ENCODE results near the gene ULK1. TPM values are rescaled to one million over a fixed set of nuclear protein-coding genes. Genes with fewer than 3 reads are reported as not detected.

Gene ULK1
- total RNA-seq, 1 experiment from 2014 or later: 67.8 TPM

DNA sequence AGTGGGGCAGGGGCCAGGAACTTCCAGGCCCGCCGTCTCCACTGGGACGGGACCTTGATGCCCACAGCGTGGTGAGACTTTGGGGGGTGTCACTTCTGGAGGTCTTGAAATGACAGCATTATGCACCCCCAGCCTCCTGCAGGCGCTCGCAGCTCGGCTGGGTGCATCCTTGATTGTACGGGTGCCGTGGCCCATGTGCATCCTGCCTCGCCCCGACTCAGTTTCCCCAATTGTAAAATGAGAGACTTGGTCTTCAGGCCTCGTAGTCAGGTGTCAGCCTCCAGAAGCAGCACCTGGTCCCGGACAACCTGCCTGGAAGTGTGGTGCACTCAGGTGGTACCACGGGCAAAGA, 25.7 kb downstream of the ULK1 start:
- Mint-ChIP-seq H3K27ac (no peak overlapping the region), H3K9me3 (no peaks in the 10 kb centered on the region), H3K4me1 (no peaks in the 10 kb centered on the region), H3K27me3 (ENCODE audit: low read depth) (no peaks in the 10 kb centered on the region), H3K4me3 (no peak overlapping the region), H3K36me3 (0 out of 2 replicates have a peak, but pooled peaks cover 5% of the 10 kb centered on the region)
- no peak for TF ChIP-seq CBFB (CRISPR knock-in tag; IDR thresholded peaks at IDR 0.05; ENCODE audit: low read depth)
- TF ChIP-seq, protein P1, sequence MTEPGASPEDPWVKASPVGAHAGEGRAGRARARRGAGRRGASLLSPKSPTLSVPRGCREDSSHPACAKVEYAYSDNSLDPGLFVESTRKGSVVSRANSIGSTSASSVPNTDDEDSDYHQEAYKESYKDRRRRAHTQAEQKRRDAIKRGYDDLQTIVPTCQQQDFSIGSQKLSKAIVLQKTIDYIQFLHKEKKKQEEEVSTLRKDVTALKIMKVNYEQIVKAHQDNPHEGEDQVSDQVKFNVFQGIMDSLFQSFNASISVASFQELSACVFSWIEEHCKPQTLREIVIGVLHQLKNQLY (CRISPR knock-in tag; IDR thresholded peaks at IDR 0.05): no peak
- TF ChIP-seq ZBTB21 (CRISPR knock-in tag; IDR thresholded peaks at IDR 0.05; ENCODE audit: borderline replicate concordance): no peak
- no peak for DNase-seq (ENCODE audit: low spot score)
- ATAC-seq: no peak
- ChIA-PET POLR2A (no interaction called here), CTCF (no interaction called here)

DNA sequence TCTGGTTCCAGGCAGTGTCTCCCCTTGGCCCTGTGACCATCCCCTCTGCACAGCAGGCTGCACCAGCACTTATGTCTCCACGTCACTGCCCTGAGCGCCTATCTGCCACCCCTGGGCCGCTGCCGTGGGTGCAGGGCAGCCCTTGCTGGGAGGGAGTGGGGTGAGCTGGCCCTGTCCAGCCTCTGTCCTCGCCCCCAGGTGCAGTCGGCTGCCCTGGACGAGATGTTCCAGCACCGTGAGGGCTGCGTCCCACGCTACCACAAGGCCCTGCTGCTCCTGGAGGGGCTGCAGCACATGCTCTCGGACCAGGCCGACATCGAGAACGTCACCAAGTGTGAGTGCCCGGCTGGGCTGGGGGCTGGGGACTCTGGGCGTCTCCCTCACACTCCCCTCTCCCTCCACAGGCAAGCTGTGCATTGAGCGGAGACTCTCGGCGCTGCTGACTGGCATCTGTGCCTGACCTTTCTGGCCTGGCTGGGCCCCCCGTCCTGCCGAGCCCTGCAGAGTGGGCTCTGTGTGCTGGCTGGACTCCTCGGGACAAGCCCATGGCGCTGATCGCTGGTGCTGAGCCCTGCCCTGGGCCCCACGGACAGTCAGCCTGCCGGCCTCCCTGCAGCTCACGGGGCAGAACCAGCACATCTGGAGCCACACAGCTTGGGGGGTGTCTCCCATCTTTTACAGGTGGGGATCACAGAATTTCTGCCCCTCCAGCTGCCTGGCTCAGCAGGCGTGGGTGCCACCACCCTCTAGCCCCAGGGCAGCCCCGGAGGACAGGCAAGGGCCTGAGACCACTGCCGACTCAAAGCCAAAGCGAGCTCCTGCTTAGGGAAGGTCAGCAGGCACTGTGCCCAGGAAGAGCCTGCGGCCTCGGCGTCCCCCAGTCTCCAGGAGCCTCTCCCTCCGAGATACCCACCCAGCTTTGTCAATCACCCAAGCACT, 26.7 kb downstream of the ULK1 start:
- H3K27me3 Mint-ChIP-seq (ENCODE audit: low read depth): no peaks in the 10 kb centered on the region
- H3K4me1 Mint-ChIP-seq: no peaks in the 10 kb centered on the region
- TF ChIP-seq TEAD1 (CRISPR knock-in tag; IDR thresholded peaks at IDR 0.05) (no peak), ZNF671 (CRISPR knock-in tag; IDR thresholded peaks at IDR 0.05) (no peak), RELA (CRISPR knock-in tag; IDR thresholded peaks at IDR 0.05; ENCODE audit: borderline replicate concordance) (no peak), PRRX2 (CRISPR knock-in tag; IDR thresholded peaks at IDR 0.05) (no peak)
- TF ChIP-seq, protein P2, sequence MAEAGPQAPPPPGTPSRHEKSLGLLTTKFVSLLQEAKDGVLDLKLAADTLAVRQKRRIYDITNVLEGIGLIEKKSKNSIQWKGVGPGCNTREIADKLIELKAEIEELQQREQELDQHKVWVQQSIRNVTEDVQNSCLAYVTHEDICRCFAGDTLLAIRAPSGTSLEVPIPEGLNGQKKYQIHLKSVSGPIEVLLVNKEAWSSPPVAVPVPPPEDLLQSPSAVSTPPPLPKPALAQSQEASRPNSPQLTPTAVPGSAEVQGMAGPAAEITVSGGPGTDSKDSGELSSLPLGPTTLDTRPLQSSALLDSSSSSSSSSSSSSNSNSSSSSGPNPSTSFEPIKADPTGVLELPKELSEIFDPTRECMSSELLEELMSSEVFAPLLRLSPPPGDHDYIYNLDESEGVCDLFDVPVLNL (CRISPR knock-in tag; IDR thresholded peaks at IDR 0.05; ENCODE audit: borderline replicate concordance, low read depth): 0 out of 2 replicates have a peak, but pooled peaks have one; percentile 28
- TF ChIP-seq, protein P3, sequence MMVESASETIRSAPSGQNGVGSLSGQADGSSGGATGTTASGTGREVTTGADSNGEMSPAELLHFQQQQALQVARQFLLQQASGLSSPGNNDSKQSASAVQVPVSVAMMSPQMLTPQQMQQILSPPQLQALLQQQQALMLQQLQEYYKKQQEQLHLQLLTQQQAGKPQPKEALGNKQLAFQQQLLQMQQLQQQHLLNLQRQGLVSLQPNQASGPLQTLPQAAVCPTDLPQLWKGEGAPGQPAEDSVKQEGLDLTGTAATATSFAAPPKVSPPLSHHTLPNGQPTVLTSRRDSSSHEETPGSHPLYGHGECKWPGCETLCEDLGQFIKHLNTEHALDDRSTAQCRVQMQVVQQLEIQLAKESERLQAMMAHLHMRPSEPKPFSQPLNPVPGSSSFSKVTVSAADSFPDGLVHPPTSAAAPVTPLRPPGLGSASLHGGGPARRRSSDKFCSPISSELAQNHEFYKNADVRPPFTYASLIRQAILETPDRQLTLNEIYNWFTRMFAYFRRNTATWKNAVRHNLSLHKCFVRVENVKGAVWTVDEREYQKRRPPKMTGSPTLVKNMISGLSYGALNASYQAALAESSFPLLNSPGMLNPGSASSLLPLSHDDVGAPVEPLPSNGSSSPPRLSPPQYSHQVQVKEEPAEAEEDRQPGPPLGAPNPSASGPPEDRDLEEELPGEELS (CRISPR knock-in tag; IDR thresholded peaks at IDR 0.05): no peak
- TF ChIP-seq, protein P4, sequence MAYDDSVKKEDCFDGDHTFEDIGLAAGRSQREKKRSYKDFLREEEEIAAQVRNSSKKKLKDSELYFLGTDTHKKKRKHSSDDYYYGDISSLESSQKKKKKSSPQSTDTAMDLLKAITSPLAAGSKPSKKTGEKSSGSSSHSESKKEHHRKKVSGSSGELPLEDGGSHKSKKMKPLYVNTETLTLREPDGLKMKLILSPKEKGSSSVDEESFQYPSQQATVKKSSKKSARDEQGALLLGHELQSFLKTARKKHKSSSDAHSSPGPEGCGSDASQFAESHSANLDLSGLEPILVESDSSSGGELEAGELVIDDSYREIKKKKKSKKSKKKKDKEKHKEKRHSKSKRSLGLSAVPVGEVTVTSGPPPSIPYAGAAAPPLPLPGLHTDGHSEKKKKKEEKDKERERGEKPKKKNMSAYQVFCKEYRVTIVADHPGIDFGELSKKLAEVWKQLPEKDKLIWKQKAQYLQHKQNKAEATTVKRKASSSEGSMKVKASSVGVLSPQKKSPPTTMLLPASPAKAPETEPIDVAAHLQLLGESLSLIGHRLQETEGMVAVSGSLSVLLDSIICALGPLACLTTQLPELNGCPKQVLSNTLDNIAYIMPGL (CRISPR knock-in tag; IDR thresholded peaks at IDR 0.05): no peak
- TF ChIP-seq, protein P5, sequence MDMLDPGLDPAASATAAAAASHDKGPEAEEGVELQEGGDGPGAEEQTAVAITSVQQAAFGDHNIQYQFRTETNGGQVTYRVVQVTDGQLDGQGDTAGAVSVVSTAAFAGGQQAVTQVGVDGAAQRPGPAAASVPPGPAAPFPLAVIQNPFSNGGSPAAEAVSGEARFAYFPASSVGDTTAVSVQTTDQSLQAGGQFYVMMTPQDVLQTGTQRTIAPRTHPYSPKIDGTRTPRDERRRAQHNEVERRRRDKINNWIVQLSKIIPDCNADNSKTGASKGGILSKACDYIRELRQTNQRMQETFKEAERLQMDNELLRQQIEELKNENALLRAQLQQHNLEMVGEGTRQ (CRISPR knock-in tag; IDR thresholded peaks at IDR 0.05): no peak
- H3K4me3 Mint-ChIP-seq: no peak overlapping the region
- H3K36me3 Mint-ChIP-seq: 0 out of 2 replicates have a peak, but pooled peaks cover 5% of the 10 kb centered on the region
- DNase-seq (ENCODE audit: low spot score) (no peak), ATAC-seq (no peak)
- ChIA-PET POLR2A (no interaction called here), CTCF (no interaction called here)
- no peak overlapping the region for H3K27ac Mint-ChIP-seq
- no peaks in the 10 kb centered on the region for H3K9me3 Mint-ChIP-seq

DNA sequence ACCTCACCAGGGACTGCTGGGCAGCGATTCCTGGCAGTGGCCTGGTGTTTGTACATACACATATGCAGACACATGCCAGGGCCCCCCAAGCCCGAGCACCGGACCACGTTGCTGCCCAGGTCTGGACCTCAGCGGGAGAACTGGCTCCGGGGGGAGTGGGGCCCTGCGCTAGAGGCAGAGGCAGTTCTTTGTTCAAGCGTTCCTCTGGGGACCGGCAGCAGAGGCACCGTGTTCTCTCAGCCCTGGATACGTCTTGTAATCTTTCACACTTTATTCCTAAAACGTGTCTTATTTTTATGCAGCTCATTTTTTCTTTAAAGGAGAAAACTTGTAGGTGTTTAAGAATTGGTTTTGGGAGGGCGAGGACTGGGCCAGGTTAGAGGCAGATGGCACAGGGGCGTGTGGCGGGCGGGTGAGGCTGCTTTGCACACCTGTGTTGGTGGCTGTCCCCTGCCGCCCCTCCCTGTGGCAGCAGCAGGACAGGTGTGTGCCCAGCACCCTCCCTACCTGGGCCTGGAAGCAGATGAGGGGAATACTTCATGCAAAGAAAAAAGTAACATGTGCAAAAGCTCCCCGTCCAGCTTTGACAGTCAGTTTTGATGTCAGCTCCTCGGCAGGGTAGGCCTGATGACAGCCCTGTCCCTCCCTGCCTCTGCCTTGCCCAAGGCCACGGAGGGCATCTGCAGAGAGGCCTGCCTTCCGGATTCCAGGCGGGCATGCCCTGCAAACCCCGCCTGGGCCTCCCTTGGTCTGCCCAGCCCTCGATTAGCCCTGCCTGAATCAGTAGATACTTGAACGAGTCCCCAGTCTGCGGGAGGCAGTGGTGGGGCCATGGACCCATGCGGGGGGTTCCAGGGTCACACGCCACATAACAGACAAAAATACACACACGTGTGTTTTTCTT, 27.7 kb downstream of the ULK1 start:
- Mint-ChIP-seq H3K9me3 (no peaks in the 10 kb centered on the region), H3K27ac (no peak overlapping the region; the same call in 1 of the 2 replicates), H3K36me3 (peaks cover 5% of the 10 kb centered on the region; the same call in 1 of the 2 replicates), H3K27me3 (ENCODE audit: low read depth) (no peaks in the 10 kb centered on the region), H3K4me3 (no peak overlapping the region), H3K4me1 (no peaks in the 10 kb centered on the region)
- ChIA-PET POLR2A (no interaction called here), CTCF (no interaction called here)
- DNase-seq (ENCODE audit: low spot score) (no peak), ATAC-seq (no peak)
- TF ChIP-seq ETV6 (CRISPR knock-in tag; IDR thresholded peaks at IDR 0.05): no peak
- no peak for TF ChIP-seq NR2C2 (CRISPR knock-in tag; IDR thresholded peaks at IDR 0.05)
- no peak for TF ChIP-seq TEAD1 (CRISPR knock-in tag; IDR thresholded peaks at IDR 0.05)
- TF ChIP-seq, protein P6, sequence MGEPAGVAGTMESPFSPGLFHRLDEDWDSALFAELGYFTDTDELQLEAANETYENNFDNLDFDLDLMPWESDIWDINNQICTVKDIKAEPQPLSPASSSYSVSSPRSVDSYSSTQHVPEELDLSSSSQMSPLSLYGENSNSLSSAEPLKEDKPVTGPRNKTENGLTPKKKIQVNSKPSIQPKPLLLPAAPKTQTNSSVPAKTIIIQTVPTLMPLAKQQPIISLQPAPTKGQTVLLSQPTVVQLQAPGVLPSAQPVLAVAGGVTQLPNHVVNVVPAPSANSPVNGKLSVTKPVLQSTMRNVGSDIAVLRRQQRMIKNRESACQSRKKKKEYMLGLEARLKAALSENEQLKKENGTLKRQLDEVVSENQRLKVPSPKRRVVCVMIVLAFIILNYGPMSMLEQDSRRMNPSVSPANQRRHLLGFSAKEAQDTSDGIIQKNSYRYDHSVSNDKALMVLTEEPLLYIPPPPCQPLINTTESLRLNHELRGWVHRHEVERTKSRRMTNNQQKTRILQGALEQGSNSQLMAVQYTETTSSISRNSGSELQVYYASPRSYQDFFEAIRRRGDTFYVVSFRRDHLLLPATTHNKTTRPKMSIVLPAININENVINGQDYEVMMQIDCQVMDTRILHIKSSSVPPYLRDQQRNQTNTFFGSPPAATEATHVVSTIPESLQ (CRISPR knock-in tag; IDR thresholded peaks at IDR 0.05): no peak
- no peak for TF ChIP-seq RORB (CRISPR knock-in tag; IDR thresholded peaks at IDR 0.05)
- no peak for TF ChIP-seq ELF4 (CRISPR knock-in tag; IDR thresholded peaks at IDR 0.05; ENCODE audit: low read depth)
